ENCODE results near the gene DLGAP1. TPM values are rescaled to one million over a fixed set of nuclear protein-coding genes. Genes with fewer than 3 reads are reported as not detected.

Gene DLGAP1
- polyA plus RNA-seq, 1 donor from 2014 or later, result 4.5 TPM

DNA sequence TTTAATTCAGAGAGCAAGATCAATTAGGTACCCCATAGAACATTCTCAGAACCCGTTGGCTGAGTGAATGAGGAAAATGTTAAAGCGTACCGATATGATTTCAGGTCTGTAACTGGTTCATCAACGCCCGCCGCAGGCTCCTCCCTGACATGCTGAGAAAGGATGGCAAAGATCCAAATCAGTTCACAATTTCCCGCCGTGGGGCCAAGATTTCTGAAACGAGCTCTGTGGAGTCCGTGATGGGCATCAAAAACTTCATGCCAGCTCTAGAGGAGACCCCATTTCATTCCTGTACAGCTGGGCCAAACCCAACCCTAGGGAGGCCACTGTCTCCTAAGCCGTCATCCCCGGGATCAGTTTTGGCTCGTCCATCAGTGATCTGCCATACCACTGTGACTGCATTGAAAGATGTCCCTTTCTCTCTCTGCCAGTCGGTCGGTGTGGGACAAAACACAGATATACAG is 997.8 kb downstream of the DLGAP1 start:
- no peak overlapping the region for H2AFZ ChIP-seq (ENCODE audit: low read depth, low read length)
- no peak overlapping the region for H3K4me3 ChIP-seq (ENCODE audit: low read length)
- H3K4me2 ChIP-seq (ENCODE audit: low read length), result no peak overlapping the region
- H3K9me2 ChIP-seq (ENCODE audit: insufficient read depth, low read length), result no peaks in the 10 kb centered on the region
- H3F3A ChIP-seq (ENCODE audit: insufficient read depth, low read length, poor library complexity, severe bottlenecking), result no peaks in the 10 kb centered on the region
- no peaks in the 10 kb centered on the region for H3K9me3 ChIP-seq (ENCODE audit: low read length)
- H4K20me1 ChIP-seq (ENCODE audit: insufficient read depth), result no peaks in the 10 kb centered on the region
- H3K36me3 ChIP-seq (ENCODE audit: insufficient read depth, low read length), result peaks cover 4% of the 10 kb centered on the region
- no peak for TF ChIP-seq EP300 (conservative IDR thresholded peaks at IDR 0.05; ENCODE audit: poor library complexity, severe bottlenecking)
- no peak for TF ChIP-seq POLR2AphosphoS5 (IDR thresholded peaks at IDR 0.05)
- no peak for TF ChIP-seq MXI1 (conservative IDR thresholded peaks at IDR 0.05; ENCODE audit: poor library complexity, severe bottlenecking)
- no peak for TF ChIP-seq EZH2 (IDR thresholded peaks at IDR 0.05; ENCODE audit: borderline replicate concordance, insufficient read depth, low read length, poor library complexity, severe bottlenecking)
- no peak overlapping the region for H3K27ac ChIP-seq (ENCODE audit: low read length)
- peaks cover 19% of the 10 kb centered on the region for H3K27me3 ChIP-seq (ENCODE audit: insufficient read depth, low read depth, low read length)
- H3K9ac ChIP-seq (ENCODE audit: low read length), result no peak overlapping the region
- peaks cover 59% of the 10 kb centered on the region for H3K79me2 ChIP-seq (replicated peaks; ENCODE audit: insufficient read depth, low read length)

DNA sequence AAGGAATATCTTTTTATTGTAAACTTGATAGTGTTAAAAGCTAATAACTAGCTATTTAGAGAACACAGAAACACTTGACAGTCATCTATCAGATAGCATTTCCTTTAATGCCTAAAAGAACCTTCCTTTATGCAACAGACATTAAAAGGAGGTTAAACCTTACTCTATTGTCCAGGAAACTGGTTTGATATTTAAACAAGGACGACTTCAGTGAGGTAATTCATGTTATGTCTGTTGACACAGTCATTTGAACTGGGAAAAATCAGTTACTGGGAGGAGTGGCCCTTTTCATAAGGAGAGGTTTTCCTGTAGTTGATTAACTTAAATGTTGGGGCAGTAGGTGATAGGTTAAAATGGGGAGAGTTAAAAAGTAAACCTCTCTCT is 998.4 kb downstream of the DLGAP1 start:
- H3F3A ChIP-seq (ENCODE audit: insufficient read depth, low read length, poor library complexity, severe bottlenecking), result no peaks in the 10 kb centered on the region
- TF ChIP-seq POLR2AphosphoS5 (IDR thresholded peaks at IDR 0.05) (no peak), MXI1 (conservative IDR thresholded peaks at IDR 0.05; ENCODE audit: poor library complexity, severe bottlenecking) (no peak), EP300 (conservative IDR thresholded peaks at IDR 0.05; ENCODE audit: poor library complexity, severe bottlenecking) (no peak), SMC3 (conservative IDR thresholded peaks at IDR 0.05; ENCODE audit: poor library complexity) (no peak), RAD21 (conservative IDR thresholded peaks at IDR 0.05) (no peak), EZH2 (IDR thresholded peaks at IDR 0.05; ENCODE audit: borderline replicate concordance, insufficient read depth, low read length, poor library complexity, severe bottlenecking) (no peak)
- H3K9me2 ChIP-seq (ENCODE audit: insufficient read depth, low read length), result no peaks in the 10 kb centered on the region
- H3K79me2 ChIP-seq (replicated peaks; ENCODE audit: insufficient read depth, low read length), result peaks cover 66% of the 10 kb centered on the region
- no peak overlapping the region for H3K9ac ChIP-seq (ENCODE audit: low read length)
- H3K4me3 ChIP-seq (ENCODE audit: low read length), result no peak overlapping the region
- peaks cover 4% of the 10 kb centered on the region for H3K36me3 ChIP-seq (ENCODE audit: insufficient read depth, low read length)
- H3K27ac ChIP-seq (ENCODE audit: low read length), result no peak overlapping the region
- peaks cover 25% of the 10 kb centered on the region for H3K27me3 ChIP-seq (ENCODE audit: insufficient read depth, low read depth, low read length)
- H2AFZ ChIP-seq (ENCODE audit: low read depth, low read length), result no peak overlapping the region
- H4K20me1 ChIP-seq (ENCODE audit: insufficient read depth), result no peaks in the 10 kb centered on the region
- no peaks in the 10 kb centered on the region for H3K9me3 ChIP-seq (ENCODE audit: low read length)
- H3K4me2 ChIP-seq (ENCODE audit: low read length), result no peak overlapping the region

- no peak overlapping the region for H2AFZ ChIP-seq (ENCODE audit: low read depth, low read length)
- H3K4me3 ChIP-seq (ENCODE audit: low read length), result no peak overlapping the region
- TF ChIP-seq CTCF (IDR thresholded peaks at IDR 0.05; ENCODE audit: poor library complexity, severe bottlenecking) (no peak), REST (IDR thresholded peaks at IDR 0.05; ENCODE audit: borderline replicate concordance) (no peak), POLR2AphosphoS5 (IDR thresholded peaks at IDR 0.05) (no peak), SMC3 (conservative IDR thresholded peaks at IDR 0.05; ENCODE audit: poor library complexity) (no peak), EP300 (conservative IDR thresholded peaks at IDR 0.05; ENCODE audit: poor library complexity, severe bottlenecking) (no peak), RAD21 (conservative IDR thresholded peaks at IDR 0.05) (no peak), EZH2 (IDR thresholded peaks at IDR 0.05; ENCODE audit: borderline replicate concordance, insufficient read depth, low read length, poor library complexity, severe bottlenecking) (no peak), MXI1 (conservative IDR thresholded peaks at IDR 0.05; ENCODE audit: poor library complexity, severe bottlenecking) (no peak), TAF1 (IDR thresholded peaks at IDR 0.05; ENCODE audit: low read depth) (no peak)
- H3K79me2 ChIP-seq (replicated peaks; ENCODE audit: insufficient read depth, low read length), result peaks cover 71% of the 10 kb centered on the region
- no peaks in the 10 kb centered on the region for H3K9me3 ChIP-seq (ENCODE audit: low read length)
- H3K4me2 ChIP-seq (ENCODE audit: low read length), result no peak overlapping the region
- H3F3A ChIP-seq (ENCODE audit: insufficient read depth, low read length, poor library complexity, severe bottlenecking), result no peaks in the 10 kb centered on the region
- no peaks in the 10 kb centered on the region for H4K20me1 ChIP-seq (ENCODE audit: insufficient read depth)
- H3K36me3 ChIP-seq (ENCODE audit: insufficient read depth, low read length), result peaks cover 4% of the 10 kb centered on the region
- H3K9me2 ChIP-seq (ENCODE audit: insufficient read depth, low read length), result no peaks in the 10 kb centered on the region
- peaks cover 31% of the 10 kb centered on the region for H3K27me3 ChIP-seq (ENCODE audit: insufficient read depth, low read depth, low read length)
- H3K9ac ChIP-seq (ENCODE audit: low read length), result no peak overlapping the region
- H3K27ac ChIP-seq (ENCODE audit: low read length), result no peak overlapping the region
Observed at GRCh38 chr18:3455907-3456685, 999.0 kb downstream of the DLGAP1 start.

Measured in neural cell (in vitro differentiated cells).